Measurements from ENCODE around the gene ADD3.
A peak's percentile ranks its signal among the peaks of the same experiment; 100 is the strongest.

The ADD3 gene

GRCh38 chr10:110007701-110008517 lies at the start of gene ADD3:
Gene ADD3 (plus strand): TSS chr10:110007984. CDS start chr10:110100654, 92,670 bp downstream.
- DNase-seq (ENCODE audit: low read depth): peak; percentile 90

GRCh38 chr10:109958059-109958458 lies 49.7 kb upstream of the ADD3 start:
- DNase-seq (ENCODE audit: low read depth): no peak

- DNase-seq (ENCODE audit: low read depth): no peak
Observed at GRCh38 chr10:109959259-109960145, 48.3 kb upstream of the ADD3 start.

- no peak for DNase-seq (ENCODE audit: low read depth)
Observed at GRCh38 chr10:109960682-109961081, 47.1 kb upstream of the ADD3 start.

- no peak for DNase-seq (ENCODE audit: low read depth)
Observed at GRCh38 chr10:109961174-109962001, 46.4 kb upstream of the ADD3 start.

- DNase-seq (ENCODE audit: low read depth): no peak
Observed at GRCh38 chr10:109962247-109962646, 45.5 kb upstream of the ADD3 start.

GRCh38 chr10:109963439-109963838 lies 44.3 kb upstream of the ADD3 start:
- DNase-seq (ENCODE audit: low read depth): no peak

GRCh38 chr10:109964318-109964717 lies 43.5 kb upstream of the ADD3 start:
- DNase-seq (ENCODE audit: low read depth): no peak

- DNase-seq (ENCODE audit: low read depth): no peak
Observed at GRCh38 chr10:109966961-109967738, 40.6 kb upstream of the ADD3 start.

GRCh38 chr10:109967739-109968088 lies 40.1 kb upstream of the ADD3 start:
- no peak for DNase-seq (ENCODE audit: low read depth)

GRCh38 chr10:109968953-109969759 lies 38.6 kb upstream of the ADD3 start:
- DNase-seq (ENCODE audit: low read depth): no peak

- no peak for DNase-seq (ENCODE audit: low read depth)
Observed at GRCh38 chr10:109969760-109970346, 37.9 kb upstream of the ADD3 start.

GRCh38 chr10:109971634-109972033 lies 36.1 kb upstream of the ADD3 start:
- no peak for DNase-seq (ENCODE audit: low read depth)

GRCh38 chr10:109972372-109973001 lies 35.3 kb upstream of the ADD3 start:
- DNase-seq (ENCODE audit: low read depth): no peak

GRCh38 chr10:109973326-109973829 lies 34.4 kb upstream of the ADD3 start:
- DNase-seq (ENCODE audit: low read depth): no peak

- no peak for DNase-seq (ENCODE audit: low read depth)
Observed at GRCh38 chr10:109974504-109975191, 33.1 kb upstream of the ADD3 start.

- DNase-seq (ENCODE audit: low read depth): no peak
Observed at GRCh38 chr10:109975244-109976190, 32.3 kb upstream of the ADD3 start.

GRCh38 chr10:109976681-109977080 lies 31.1 kb upstream of the ADD3 start:
- no peak for DNase-seq (ENCODE audit: low read depth)
